ENCODE results near the gene NCKIPSD.

- TF ChIP-seq POLR2A (IDR thresholded peaks at IDR 0.05) = no peak
- no peak for TF ChIP-seq CTCF (IDR thresholded peaks at IDR 0.05 in 4 of 5, conservative IDR thresholded peaks at IDR 0.05 in 1 of 5)
Measured at GRCh38 chr3:48716508-48716981, 30.8 kb upstream of the NCKIPSD start.
